Upper lobe of left lung (tissue), 4 donors: ENCODE measurements around the gene PRM3.
A peak's percentile ranks its signal among the peaks of the same experiment; 100 is the strongest.

Experiments
- CTCF ChIP-seq, 6 experiments: fragments of 450-650 bp in 4 of 6; fragments of 200-600 bp in 2 of 6; sonication (generic) in 2 of 6; IDR thresholded peaks; one replicate each; pipeline ENCODE4 v1.5.1; 2016 to 2019; ENCODE audit warnings: antibody characterized with exemption in 6 of 6
- POLR2A ChIP-seq, 4 donors: fragments of 450-650 bp; IDR thresholded peaks; one replicate each; pipeline ENCODE4 v1.5.1; 2016 to 2017; ENCODE audit warnings: antibody characterized with exemption in 4 of 4, mild to moderate bottlenecking in 2 of 4
- POLR2AphosphoS5 ChIP-seq, 2 donors: sonication (generic); formaldehyde crosslinking; IDR thresholded peaks; one replicate each; pipeline ENCODE4 v1.5.1; 2017; ENCODE audit warnings: antibody characterized with exemption in 2 of 2

- peak in 1 of 4 donors; percentile 32 for TF ChIP-seq POLR2A (IDR thresholded peaks at IDR 0.05)
- TF ChIP-seq CTCF (IDR thresholded peaks at IDR 0.05) = no peak
- TF ChIP-seq POLR2AphosphoS5 (IDR thresholded peaks at IDR 0.05) = peak in 1 of 2 donors; percentile 11
Measured at GRCh38 chr16:11234884-11235702, 38.3 kb downstream of the PRM3 start.
